K562 (cell line): ENCODE data around the gene TIMM50. TPM values are rescaled to one million over a fixed set of nuclear protein-coding genes. Genes with fewer than 3 reads are reported as not detected.

Experiments
- BCOR ChIP-seq: fragments of 450-650 bp; IDR thresholded peaks from 2 replicates; pipeline ENCODE4 v1.6.1; 2016
- CBX3 ChIP-seq, 2 experiments: IDR thresholded peaks; 1 replicate in 1 of 2; 2 replicates in 1 of 2; pipeline ENCODE4 v1.6.1; 2012; ENCODE audit warnings: inconsistent platforms in 2 of 2, low read length in 2 of 2, borderline replicate concordance in 1 of 2, control low read depth in 1 of 2
- CC2D1A ChIP-seq: fragments of 450-650 bp; IDR thresholded peaks from 2 replicates; pipeline ENCODE4 v1.6.1; 2017; ENCODE audit warnings: mild to moderate bottlenecking
- CCNT2 ChIP-seq: IDR thresholded peaks from 2 replicates; pipeline ENCODE4 v1.6.1; 2011; ENCODE audit warnings: borderline replicate concordance, low read depth, mild to moderate bottlenecking, moderate library complexity, mixed read lengths, low read length; ENCODE audit not compliant: insufficient read length; ENCODE audit errors: extremely low read depth
- EWSR1 ChIP-seq: fragments of 450-650 bp; IDR thresholded peaks from 2 replicates; pipeline ENCODE4 v1.6.1; 2018; ENCODE audit warnings: borderline replicate concordance, mild to moderate bottlenecking, low read depth, moderate library complexity; ENCODE audit not compliant: partially characterized antibody
- FUS ChIP-seq: fragments of 200-400 bp; formaldehyde crosslinking; optimal IDR thresholded peaks from 2 replicates; pipeline ENCODE3; 2017; ENCODE audit warnings: low read depth, low read length
- GABPB1 ChIP-seq: sonication (generic); formaldehyde crosslinking; IDR thresholded peaks from 2 replicates; pipeline ENCODE4 v1.8.0; 2022; ENCODE audit warnings: mild to moderate bottlenecking, missing genetic modification reagents
- HNRNPL ChIP-seq: fragments of 200-400 bp; formaldehyde crosslinking; IDR thresholded peaks from 2 replicates; pipeline ENCODE4 v1.6.1; 2017; ENCODE audit warnings: low read depth, mild to moderate bottlenecking, low read length
- MED1 ChIP-seq: sonication (generic); formaldehyde crosslinking; IDR thresholded peaks from 2 replicates; pipeline ENCODE4 v1.8.1; 2023; ENCODE audit warnings: missing genetic modification reagents, borderline replicate concordance
- MIER1 ChIP-seq: fragments of 450-650 bp; IDR thresholded peaks from 2 replicates; pipeline ENCODE4 v1.6.1; 2016; ENCODE audit warnings: antibody characterized with exemption, mild to moderate bottlenecking, low read depth
- RNF2 ChIP-seq: sonication (generic); IDR thresholded peaks from 2 replicates; pipeline ENCODE4 v1.6.1; 2016
- RUNX1 ChIP-seq: sonication (generic); IDR thresholded peaks from 2 replicates; pipeline ENCODE4 v1.6.1; 2016; ENCODE audit warnings: antibody characterized with exemption, low read depth
- STAT5B ChIP-seq: fragments of 250-450 bp; sonication (Bioruptor Pico); IDR thresholded peaks from 2 replicates; pipeline ENCODE4 v1.8.0; 2021; ENCODE audit warnings: mild to moderate bottlenecking, inconsistent platforms
- ZNF282 ChIP-seq: sonication (generic); formaldehyde crosslinking; IDR thresholded peaks from 2 replicates; pipeline ENCODE4 v1.8.1; 2023; ENCODE audit warnings: missing genetic modification reagents
- ZZZ3 ChIP-seq: fragments of 450-650 bp; IDR thresholded peaks from 2 replicates; pipeline ENCODE4 v1.6.1; 2016; ENCODE audit warnings: antibody characterized with exemption, mild to moderate bottlenecking, moderate library complexity
- polyA plus RNA-seq, 8 experiments: library from polyadenylated mRNA; depleted of rRNA in 4 of 8; stranded (reverse) in 5 of 8; unstranded in 3 of 8; fragments of >200 nt; fragmentation: Nextera tagmentation in 2 of 8; fragmentation: Illumina TruSeq in 1 of 8; extraction: Ambion mirVana in 2 of 8; extraction: Trizol in 1 of 8; gene quantifications; 2 replicates each; pipeline versions ENCODE4 v1.2.1 to v1.2.3, GENCODE V29; 2011 to 2014; ENCODE audit warnings: inconsistent platforms in 1 of 8, missing spikeins in 1 of 8
- total RNA-seq, 7 experiments: library from RNA; depleted of rRNA in 6 of 7; stranded (reverse); fragments of >200 nt in 6 of 7; fragmentation: Illumina TruSeq in 2 of 7; extraction: Trizol in 2 of 7; gene quantifications; 2 replicates each; pipeline versions ENCODE4 v1.2.1 to v1.2.3, GENCODE V29; 2011 to 2021; ENCODE audit warnings: low replicate concordance in 1 of 7
- TF ChIP-seq, protein P1 (sequence below): fragments of 200-400 bp; formaldehyde crosslinking; IDR thresholded peaks from 2 replicates; pipeline ENCODE4 v1.6.1; 2017; ENCODE audit warnings: mild to moderate bottlenecking, low read depth, low read length, moderate library complexity
- TF ChIP-seq, protein P2 (sequence below): IDR thresholded peaks from 2 replicates; pipeline ENCODE4 v1.6.1; 2011; ENCODE audit not compliant: insufficient read length; ENCODE audit errors: extremely low read depth
- TF ChIP-seq, protein P3 (sequence below): fragments of 250-450 bp; sonication (Bioruptor Pico); IDR thresholded peaks from 2 replicates; pipeline ENCODE4 v1.8.0; 2021; ENCODE audit warnings: moderate library complexity, mild to moderate bottlenecking, inconsistent platforms
- TF ChIP-seq, protein P4 (sequence below): sonication (generic); formaldehyde crosslinking; IDR thresholded peaks from 2 replicates; pipeline ENCODE4 v1.8.1; 2023; ENCODE audit warnings: mild to moderate bottlenecking, missing genetic modification reagents
- TF ChIP-seq, protein P5 (sequence below): sonication (generic); formaldehyde crosslinking; IDR thresholded peaks from 2 replicates; pipeline ENCODE4 v1.8.1; 2023; ENCODE audit warnings: mild to moderate bottlenecking, missing genetic modification reagents

The TIMM50 gene
- total and polyA plus RNA-seq, 9 of the 15 experiments (the other 6 are each of a cell fraction or from before 2014, with no cell fraction given) = 28.3 to 221 (median 170) TPM

DNA sequence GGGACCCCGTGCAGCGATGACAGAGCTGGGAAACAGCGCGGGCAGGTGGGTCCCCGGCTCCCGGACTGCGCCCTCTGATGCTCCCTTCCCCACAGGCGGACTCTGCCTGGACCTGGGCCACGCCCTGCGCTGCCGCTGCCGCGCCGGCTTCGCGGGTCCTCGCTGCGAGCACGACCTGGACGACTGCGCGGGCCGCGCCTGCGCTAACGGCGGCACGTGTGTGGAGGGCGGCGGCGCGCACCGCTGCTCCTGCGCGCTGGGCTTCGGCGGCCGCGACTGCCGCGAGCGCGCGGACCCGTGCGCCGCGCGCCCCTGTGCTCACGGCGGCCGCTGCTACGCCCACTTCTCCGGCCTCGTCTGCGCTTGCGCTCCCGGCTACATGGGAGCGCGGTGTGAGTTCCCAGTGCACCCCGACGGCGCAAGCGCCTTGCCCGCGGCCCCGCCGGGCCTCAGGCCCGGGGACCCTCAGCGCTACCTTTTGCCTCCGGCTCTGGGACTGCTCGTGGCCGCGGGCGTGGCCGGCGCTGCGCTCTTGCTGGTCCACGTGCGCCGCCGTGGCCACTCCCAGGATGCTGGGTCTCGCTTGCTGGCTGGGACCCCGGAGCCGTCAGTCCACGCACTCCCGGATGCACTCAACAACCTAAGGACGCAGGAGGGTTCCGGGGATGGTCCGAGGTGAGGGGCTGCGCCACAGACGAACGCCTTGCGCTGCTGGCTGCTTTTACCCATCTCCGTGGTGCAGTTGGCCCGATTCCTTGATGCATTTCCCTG lies 26.5 kb downstream of the TIMM50 start (continued):
- TF ChIP-seq, protein P1, sequence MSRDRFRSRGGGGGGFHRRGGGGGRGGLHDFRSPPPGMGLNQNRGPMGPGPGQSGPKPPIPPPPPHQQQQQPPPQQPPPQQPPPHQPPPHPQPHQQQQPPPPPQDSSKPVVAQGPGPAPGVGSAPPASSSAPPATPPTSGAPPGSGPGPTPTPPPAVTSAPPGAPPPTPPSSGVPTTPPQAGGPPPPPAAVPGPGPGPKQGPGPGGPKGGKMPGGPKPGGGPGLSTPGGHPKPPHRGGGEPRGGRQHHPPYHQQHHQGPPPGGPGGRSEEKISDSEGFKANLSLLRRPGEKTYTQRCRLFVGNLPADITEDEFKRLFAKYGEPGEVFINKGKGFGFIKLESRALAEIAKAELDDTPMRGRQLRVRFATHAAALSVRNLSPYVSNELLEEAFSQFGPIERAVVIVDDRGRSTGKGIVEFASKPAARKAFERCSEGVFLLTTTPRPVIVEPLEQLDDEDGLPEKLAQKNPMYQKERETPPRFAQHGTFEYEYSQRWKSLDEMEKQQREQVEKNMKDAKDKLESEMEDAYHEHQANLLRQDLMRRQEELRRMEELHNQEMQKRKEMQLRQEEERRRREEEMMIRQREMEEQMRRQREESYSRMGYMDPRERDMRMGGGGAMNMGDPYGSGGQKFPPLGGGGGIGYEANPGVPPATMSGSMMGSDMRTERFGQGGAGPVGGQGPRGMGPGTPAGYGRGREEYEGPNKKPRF = no peak
- no peak for TF ChIP-seq CC2D1A
- TF ChIP-seq CBX3 (IDR thresholded peaks at IDR 0.05; ENCODE audit: borderline replicate concordance in 1 of 2, low read length in 2 of 2) = peak in 1 of 2 experiments; percentile 93; a peak in 1 of 3 replicates
- TF ChIP-seq, protein P2, sequence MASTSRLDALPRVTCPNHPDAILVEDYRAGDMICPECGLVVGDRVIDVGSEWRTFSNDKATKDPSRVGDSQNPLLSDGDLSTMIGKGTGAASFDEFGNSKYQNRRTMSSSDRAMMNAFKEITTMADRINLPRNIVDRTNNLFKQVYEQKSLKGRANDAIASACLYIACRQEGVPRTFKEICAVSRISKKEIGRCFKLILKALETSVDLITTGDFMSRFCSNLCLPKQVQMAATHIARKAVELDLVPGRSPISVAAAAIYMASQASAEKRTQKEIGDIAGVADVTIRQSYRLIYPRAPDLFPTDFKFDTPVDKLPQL = no peak
- TF ChIP-seq RNF2 = peak; percentile 87
- TF ChIP-seq ZZZ3 = no peak
- no peak for TF ChIP-seq FUS
- no peak for TF ChIP-seq RUNX1
- TF ChIP-seq, protein P3, sequence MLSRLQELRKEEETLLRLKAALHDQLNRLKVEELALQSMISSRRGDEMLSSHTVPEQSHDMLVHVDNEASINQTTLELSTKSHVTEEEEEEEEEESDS = no peak
- TF ChIP-seq, protein P4, sequence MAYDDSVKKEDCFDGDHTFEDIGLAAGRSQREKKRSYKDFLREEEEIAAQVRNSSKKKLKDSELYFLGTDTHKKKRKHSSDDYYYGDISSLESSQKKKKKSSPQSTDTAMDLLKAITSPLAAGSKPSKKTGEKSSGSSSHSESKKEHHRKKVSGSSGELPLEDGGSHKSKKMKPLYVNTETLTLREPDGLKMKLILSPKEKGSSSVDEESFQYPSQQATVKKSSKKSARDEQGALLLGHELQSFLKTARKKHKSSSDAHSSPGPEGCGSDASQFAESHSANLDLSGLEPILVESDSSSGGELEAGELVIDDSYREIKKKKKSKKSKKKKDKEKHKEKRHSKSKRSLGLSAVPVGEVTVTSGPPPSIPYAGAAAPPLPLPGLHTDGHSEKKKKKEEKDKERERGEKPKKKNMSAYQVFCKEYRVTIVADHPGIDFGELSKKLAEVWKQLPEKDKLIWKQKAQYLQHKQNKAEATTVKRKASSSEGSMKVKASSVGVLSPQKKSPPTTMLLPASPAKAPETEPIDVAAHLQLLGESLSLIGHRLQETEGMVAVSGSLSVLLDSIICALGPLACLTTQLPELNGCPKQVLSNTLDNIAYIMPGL (CRISPR knock-in tag) = no peak
- TF ChIP-seq, protein P5, sequence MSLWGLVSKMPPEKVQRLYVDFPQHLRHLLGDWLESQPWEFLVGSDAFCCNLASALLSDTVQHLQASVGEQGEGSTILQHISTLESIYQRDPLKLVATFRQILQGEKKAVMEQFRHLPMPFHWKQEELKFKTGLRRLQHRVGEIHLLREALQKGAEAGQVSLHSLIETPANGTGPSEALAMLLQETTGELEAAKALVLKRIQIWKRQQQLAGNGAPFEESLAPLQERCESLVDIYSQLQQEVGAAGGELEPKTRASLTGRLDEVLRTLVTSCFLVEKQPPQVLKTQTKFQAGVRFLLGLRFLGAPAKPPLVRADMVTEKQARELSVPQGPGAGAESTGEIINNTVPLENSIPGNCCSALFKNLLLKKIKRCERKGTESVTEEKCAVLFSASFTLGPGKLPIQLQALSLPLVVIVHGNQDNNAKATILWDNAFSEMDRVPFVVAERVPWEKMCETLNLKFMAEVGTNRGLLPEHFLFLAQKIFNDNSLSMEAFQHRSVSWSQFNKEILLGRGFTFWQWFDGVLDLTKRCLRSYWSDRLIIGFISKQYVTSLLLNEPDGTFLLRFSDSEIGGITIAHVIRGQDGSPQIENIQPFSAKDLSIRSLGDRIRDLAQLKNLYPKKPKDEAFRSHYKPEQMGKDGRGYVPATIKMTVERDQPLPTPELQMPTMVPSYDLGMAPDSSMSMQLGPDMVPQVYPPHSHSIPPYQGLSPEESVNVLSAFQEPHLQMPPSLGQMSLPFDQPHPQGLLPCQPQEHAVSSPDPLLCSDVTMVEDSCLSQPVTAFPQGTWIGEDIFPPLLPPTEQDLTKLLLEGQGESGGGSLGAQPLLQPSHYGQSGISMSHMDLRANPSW = no peak
- no peak; the same call in 1 of the 2 replicates for TF ChIP-seq MED1 (CRISPR knock-in tag)
- no peak for TF ChIP-seq BCOR
- no peak for TF ChIP-seq EWSR1
- TF ChIP-seq GABPB1 = no peak
- no peak for TF ChIP-seq CCNT2
- no peak for TF ChIP-seq MIER1
- TF ChIP-seq HNRNPL = no peak
- peak; percentile 95 for TF ChIP-seq ZNF282 (CRISPR knock-in tag)
- no peak for TF ChIP-seq STAT5B (CRISPR knock-in tag)
